Stimulated activated CD4-positive, alpha-beta T cell treated with anti-CD3 and anti-CD28 coated beads, Interleukin-1b, Interleukin-23, amount 100 ng/mL, for 1 hour (primary cell): ENCODE data around the gene ADGRL1.
A peak's percentile ranks its signal among the peaks of the same experiment; 100 is the strongest.
"Not testable (repeated sequence)": the region's sequence is repeated elsewhere in the genome, so short reads cannot be mapped to it uniquely, and the experiment has no call there.

ENCODE experiments used
- DNase-seq, 2 donors: peaks; one replicate each; pipeline ENCODE4 v3.0.0-alpha.2; 2020; ENCODE audit warnings: low read depth in 2 of 2

Gene ADGRL1

DNA sequence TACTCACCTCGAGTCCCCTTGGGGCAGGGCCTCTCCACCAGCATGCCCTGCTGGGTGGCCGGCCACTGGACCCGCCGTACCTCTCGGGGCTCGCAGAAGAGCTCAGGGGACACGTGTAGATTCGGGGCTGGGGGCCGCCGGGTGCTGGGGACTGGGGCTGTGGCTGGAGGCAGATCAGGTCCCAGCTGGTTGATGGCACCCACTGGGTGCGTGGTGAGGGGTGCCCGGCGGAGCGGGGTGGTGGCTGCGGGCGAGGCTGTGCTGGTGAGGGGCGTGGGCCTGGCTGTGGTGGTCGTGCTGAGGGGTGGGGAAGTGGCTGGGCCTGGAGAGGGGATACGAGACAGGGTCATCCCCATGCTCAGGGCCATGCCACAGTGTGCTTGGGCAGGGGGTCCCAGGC is 44.7 kb downstream of the ADGRL1 start:
- DNase-seq: no peak

- DNase-seq: no peak
These were observed 45.8 kb downstream of the ADGRL1 start for GRCh38 chr19:14160017-14160703.

DNA sequence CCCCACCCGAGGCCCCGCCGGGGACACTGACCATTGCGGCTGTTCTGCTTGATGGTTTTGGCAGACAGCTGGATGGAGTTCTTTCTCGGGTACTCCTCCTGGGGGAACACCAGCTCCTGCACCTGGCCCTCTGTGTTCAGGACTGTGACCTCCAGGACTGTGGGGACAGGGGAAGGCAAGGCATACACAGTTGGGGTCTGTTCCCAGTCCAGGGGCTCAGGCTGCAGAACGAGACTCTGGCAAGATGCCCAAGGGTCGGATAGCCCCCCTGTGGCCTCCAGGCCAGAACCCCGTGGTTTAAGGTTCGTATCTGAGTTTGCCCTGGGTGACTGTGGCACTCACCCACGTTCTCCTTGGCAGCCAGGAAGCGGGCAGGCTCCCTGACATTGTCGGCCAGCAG is 46.9 kb downstream of the ADGRL1 start:
- no peak for DNase-seq

DNA sequence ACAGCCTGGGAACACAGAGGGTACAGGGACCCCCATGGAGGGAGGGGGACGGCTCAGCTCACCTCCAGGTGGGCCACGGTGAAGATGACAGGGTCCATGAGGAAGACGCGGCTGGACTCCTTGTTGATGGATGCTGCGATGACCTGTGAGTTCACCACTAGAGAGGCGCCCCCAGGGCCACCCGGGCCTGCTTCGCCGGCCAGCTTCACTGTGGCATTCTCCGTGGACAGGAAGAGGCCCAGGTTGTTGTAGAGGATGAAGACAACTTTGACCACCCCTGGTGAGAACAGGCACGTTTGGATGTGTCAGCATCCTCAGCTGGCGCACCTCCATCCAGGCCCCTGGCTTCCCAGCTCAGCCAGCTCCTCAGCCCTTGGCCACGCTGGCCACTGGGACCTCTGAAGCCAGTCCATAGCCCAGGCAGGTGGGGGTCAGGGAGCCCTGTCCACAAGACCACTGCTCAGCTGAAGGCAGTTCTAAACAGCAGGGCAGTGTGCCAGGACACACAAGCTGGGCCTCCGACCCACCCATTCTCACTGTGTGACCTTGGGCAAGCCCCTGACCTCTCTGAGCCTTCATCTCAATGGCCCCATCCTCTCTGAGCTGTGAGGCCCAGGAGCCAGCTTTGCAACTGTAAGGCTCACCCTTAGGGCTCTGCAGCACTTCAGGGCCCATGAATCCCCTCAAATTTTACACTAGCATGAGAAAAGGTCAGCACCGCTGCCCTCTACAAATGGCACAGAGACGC is 47.5 kb downstream of the ADGRL1 start:
- DNase-seq: no peak

GRCh38 chr19:14156971-14157717 is 48.8 kb downstream of the ADGRL1 start:
- no peak for DNase-seq

DNA sequence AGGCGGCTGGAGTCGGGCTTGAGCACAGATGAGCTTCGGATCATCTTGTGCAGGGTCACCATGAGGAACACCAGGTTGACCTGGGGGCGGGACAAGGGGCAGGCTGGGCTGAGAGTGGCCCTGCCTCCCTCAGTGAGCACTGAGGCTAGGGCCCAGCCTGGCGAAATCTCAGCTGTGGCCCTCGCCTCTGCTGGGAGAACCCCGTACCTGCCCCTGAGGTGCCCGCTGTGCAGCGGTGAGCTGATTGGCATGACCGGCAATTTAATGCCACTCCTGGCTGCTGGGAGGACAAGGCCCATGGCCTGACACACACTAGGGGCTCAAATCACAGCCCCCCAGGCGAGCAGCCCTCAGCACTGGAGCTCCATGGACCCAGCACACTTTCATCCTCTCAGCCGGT is 49.8 kb downstream of the ADGRL1 start:
- DNase-seq: no peak

DNA sequence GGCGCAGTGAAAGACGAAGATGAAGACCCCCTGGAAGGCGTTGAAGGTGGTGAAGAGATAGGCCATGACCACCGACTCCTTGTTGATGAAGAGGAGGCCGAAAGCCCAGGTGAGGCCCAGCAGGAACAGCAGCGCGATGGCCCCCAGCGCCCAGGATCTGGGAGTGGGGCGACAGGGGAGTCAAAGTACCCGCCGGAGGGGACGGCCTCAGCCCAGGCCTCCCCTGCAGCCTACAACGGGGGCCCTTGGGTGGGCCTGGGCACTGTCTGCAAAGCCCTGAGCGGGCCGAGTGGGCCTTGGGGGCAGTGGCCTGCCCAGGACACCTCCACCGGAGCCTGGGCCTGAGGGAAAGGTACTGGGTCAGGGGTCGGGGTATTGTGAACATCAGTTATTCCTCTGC is 50.6 kb downstream of the ADGRL1 start:
- no peak for DNase-seq

- DNase-seq: no peak
These were observed 53.3 kb downstream of the ADGRL1 start for GRCh38 chr19:14152713-14153112.

DNA sequence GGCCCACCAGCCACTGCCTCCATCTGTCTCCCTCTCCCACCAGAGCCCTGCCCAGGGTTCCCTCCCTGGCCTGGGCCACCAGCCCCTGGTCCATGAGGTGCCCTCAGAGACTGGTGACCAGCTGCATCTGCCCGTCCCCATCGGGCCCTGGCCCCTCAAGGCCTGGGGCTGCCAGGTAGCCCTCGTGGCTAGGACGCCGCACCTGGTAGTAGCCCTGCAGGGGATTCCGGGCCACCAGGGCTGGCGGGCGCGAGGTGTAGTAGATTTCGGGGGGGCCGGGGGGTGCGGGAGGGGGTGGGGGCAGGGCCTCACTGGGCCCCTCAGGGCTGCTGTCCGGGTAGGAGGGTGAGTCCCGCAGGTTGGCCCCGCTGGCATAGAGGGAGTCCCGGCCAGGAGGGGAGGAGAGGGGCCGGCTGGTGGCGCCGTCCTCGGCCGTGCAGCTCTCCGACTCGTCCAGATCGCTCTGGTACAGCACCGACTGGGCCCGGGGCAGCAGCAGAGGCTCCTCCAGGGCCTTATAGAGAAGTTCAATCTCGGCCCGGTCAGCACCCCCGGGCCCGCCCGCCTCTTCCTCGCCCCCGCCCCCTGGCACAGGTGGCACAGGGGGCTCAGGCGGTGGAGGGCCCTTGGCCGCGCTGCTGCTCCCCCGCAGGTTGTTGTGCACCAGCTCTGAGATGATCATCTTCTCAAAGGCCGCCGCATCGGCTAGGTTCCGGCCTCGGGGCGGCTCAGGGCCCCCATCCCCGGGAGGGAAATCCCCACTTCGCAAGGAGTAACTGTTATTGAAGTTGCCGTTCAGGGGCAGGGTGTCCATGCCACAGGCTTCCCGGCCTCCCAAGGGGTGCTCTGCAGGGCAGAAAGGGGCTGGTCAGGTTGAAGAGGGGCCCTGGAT is 55.0 kb downstream of the ADGRL1 start:
- DNase-seq: no peak

- DNase-seq: no peak
These were observed 55.8 kb downstream of the ADGRL1 start for GRCh38 chr19:14150041-14150769.

- peak in 1 of 2 donors; percentile 25 for DNase-seq
These were observed 56.4 kb downstream of the ADGRL1 start for GRCh38 chr19:14149509-14149994.

GRCh38 chr19:14148751-14149410 is 57.1 kb downstream of the ADGRL1 start:
- DNase-seq: no peak

DNA sequence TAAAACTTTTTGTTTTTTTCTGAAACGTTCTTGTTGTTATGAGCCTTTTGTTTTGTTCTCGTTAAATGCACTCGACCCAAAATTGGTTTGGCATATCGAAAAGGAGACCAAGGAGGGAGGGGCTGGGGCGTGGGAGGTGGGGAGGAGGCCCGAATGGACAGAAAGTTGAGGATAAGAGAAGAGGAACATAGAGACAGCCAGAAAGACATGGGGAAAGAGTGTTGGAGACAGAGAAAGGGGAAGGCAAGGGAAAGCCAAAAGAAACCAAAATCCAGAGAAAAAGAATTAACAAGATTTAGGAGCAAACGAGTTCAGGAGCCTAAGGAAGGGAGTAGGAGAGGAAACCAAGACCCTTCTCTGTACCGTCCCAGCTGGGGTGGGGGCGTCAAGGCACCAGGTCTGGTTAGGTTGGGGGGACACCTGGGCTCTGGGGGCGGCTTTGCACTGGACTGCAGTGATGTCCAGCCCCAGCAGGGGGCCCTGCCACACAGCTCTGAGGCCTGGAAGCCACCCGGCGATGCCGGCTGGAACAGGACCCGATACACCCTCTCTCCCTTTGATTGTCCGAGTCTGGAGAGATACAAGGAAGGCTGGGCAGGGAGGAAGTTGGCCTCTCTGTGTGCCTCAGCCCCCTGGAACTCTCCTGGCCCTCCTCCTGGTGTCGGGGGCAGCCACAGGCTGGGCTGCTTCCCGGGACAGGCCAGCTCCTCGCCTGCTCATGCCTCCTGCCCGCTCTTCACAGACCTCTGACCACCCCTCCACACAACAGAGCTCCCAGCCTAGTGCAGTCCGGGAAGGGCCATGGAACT is 58.0 kb downstream of the ADGRL1 start:
- DNase-seq: no peak

DNA sequence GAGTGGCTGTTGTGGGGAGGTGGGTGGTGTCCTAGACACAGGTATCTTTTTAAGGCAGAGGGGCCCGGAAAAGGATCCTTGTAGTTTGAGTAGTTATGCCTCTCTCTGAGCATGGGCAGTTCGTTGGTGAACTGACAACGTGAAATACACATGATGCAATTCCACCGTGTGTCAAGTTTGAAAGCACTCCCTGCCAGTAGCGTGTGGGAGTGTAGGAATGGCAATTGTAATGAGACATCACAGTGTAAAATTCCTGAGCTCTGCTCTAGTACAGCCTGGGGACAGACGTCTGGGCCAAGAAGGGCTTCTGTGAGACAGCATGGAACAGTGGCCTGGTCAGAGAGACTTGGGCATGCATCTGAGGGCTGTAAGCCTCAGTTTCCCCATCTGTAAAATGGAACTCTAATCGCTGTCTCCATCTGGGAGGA is 59.2 kb downstream of the ADGRL1 start:
- no peak for DNase-seq

DNA sequence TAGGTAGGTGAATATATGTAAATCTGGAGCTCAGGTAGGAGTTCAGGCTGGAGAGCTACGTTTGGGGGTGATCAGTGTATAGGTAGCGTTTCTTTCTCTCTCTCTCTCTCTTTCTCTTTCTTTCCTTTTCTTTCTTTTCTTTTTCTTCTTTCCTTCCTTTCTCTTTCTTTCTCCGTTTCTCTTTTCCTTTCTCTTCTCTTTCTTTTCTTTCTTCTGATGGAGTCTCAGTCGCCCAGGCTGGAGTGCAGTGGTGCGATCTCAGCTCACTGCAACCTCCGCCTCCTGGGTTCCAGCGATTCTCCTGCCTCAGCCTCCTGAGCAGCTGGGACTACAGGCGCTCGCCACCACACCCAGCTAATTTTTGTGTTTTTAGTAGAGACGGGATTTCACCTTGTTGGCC is 59.8 kb downstream of the ADGRL1 start:
- not testable (repeated sequence) for DNase-seq

DNA sequence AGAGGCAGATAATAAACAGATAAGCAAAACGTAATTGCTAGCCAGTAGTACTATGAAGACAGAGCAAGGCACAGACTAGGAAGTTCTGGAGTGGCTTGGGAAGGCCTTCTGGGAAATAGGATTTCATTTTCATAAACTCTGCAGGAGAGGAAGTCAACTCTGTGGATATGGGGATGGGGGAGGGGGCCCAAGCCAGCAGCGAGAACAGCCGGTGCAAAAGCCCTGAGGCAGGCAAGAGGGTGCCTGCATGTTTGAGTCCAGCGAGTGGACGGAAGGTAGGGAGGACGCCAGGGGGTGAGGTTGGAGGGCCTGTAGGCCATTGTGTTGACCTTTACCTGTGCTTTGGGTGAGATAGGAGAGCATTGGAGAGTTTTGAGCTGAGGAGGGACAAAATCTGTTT is 60.6 kb downstream of the ADGRL1 start:
- no peak for DNase-seq

- no peak for DNase-seq
These were observed 63.4 kb downstream of the ADGRL1 start for GRCh38 chr19:14142262-14143190.

- no peak for DNase-seq
These were observed 64.9 kb downstream of the ADGRL1 start for GRCh38 chr19:14141041-14141440.
